ENCODE data around the gene STIMATE. TPM values are rescaled to one million over a fixed set of nuclear protein-coding genes. Genes with fewer than 3 reads are reported as not detected.

The STIMATE gene
- total and polyA plus RNA-seq, 2 experiments from 2014 or later = 9.3 to 10.3 TPM

DNA sequence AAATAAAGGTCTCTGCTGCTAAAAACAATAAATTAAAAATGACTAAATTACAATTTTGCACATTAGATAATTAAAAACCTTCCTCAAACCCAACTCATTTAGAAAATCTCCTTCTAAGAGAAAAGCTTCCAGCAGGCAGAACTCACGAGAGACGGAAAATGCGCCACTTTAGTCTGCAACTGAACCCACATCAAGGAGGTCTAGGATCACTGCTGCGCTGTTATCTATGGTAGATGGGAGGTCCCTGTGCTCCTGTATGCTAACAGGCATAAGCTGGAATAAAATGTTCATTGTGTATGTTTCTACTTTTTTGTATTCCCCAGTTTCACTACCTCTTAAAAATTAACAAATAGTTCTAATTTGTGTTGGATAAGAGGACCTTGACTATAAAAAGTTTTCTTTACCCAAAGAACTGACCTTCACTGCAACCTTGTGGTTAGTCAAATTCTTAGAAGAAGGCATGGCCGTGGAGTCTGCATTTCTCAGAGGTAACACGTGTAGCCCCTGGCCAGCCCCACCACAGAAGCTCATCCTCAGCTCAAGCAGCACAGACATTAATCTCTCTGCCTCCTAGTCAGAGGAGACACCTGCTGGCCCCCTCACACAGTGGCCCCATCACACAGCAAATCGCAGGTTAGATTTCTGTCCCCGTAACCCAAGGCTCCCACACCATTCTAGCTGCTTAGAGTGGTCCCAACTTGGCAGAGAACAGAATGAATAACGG, 22.3 kb downstream of the STIMATE start:
- H3K9me2 ChIP-seq (ENCODE audit: insufficient read depth) = no peaks in the 10 kb centered on the region
- TF ChIP-seq EZH2phosphoT487 (IDR thresholded peaks at IDR 0.05; ENCODE audit: insufficient read depth, low read depth) (no peak), EZH2 (IDR thresholded peaks at IDR 0.05; ENCODE audit: insufficient read depth, poor library complexity, severe bottlenecking) (no peak)
- H3K4me3 ChIP-seq = no peak overlapping the region
- H3K9ac ChIP-seq = no peak overlapping the region
- in situ Hi-C loops (cut with MboI) = no loop called here
- DNase-seq = no peak
- no peaks in the 10 kb centered on the region for H3K27me3 ChIP-seq (replicated peaks; ENCODE audit: insufficient read depth)
- H3K36me3 ChIP-seq (ENCODE audit: low read depth) = no peaks in the 10 kb centered on the region
- no peak overlapping the region for H3K4me2 ChIP-seq (ENCODE audit: unreplicated experiment)
- no peaks in the 10 kb centered on the region for H3K4me1 ChIP-seq (ENCODE audit: insufficient read depth)
- no peak overlapping the region for H2AFZ ChIP-seq
- H3K9me3 ChIP-seq (ENCODE audit: low read depth) = no peaks in the 10 kb centered on the region
- 92 to 93% methylated on average over 9 of the region's 9 CpGs for WGBS, 2 experiments (ENCODE audit: low coverage in 1 of 2, low lambda C conversion rate in 2 of 2, missing lambda C conversion rate in 2 of 2)
- no peak overlapping the region for H3K27ac ChIP-seq
- H3F3A ChIP-seq (ENCODE audit: insufficient read depth) = no peaks in the 10 kb centered on the region
- H4K20me1 ChIP-seq (ENCODE audit: insufficient read depth) = no peaks in the 10 kb centered on the region
- peaks cover 14% of the 10 kb centered on the region; the same call in 1 of the 2 replicates for H3K79me2 ChIP-seq (ENCODE audit: insufficient read depth)

DNA sequence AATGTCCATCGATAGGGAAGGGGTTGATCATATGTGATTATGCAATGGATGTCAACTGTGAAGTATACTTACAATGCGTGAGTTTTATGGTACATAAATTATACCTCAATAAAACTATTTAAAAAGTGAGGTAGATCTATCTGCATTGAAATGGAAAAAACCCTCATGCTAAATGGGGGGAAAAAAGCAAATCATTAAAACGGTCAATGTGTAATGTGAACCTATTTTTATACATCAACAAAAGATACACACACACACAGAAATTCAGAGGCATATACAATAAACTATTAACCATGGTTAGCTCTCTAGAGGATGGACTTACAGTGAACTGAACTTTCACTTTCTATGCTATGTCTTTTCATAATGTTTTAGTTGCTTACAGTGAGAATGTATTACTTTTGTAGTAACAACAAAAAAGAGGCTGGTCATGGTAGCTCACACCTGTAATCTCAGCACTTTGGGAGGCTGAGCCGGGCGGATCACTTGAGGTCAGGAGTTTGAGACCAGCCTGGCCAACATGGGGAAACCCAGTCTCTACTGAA, 23.1 kb downstream of the STIMATE start:
- no peak overlapping the region for H3K4me2 ChIP-seq (ENCODE audit: unreplicated experiment)
- TF ChIP-seq EZH2 (IDR thresholded peaks at IDR 0.05; ENCODE audit: insufficient read depth, poor library complexity, severe bottlenecking) (no peak), EZH2phosphoT487 (IDR thresholded peaks at IDR 0.05; ENCODE audit: insufficient read depth, low read depth) (no peak)
- H3K9me3 ChIP-seq (ENCODE audit: low read depth) = no peaks in the 10 kb centered on the region
- no peaks in the 10 kb centered on the region for H3K4me1 ChIP-seq (ENCODE audit: insufficient read depth)
- no peak overlapping the region for H3K4me3 ChIP-seq
- no peak overlapping the region for H2AFZ ChIP-seq
- H3K27me3 ChIP-seq (replicated peaks; ENCODE audit: insufficient read depth) = no peaks in the 10 kb centered on the region
- H3K9ac ChIP-seq = no peak overlapping the region
- H3K79me2 ChIP-seq (ENCODE audit: insufficient read depth) = peaks cover 14% of the 10 kb centered on the region; the same call in 1 of the 2 replicates
- no peaks in the 10 kb centered on the region for H4K20me1 ChIP-seq (ENCODE audit: insufficient read depth)
- no peaks in the 10 kb centered on the region for H3K36me3 ChIP-seq (ENCODE audit: low read depth)
- WGBS, 2 experiments (ENCODE audit: low coverage in 1 of 2, low lambda C conversion rate in 2 of 2, missing lambda C conversion rate in 2 of 2) = 97 to 98% methylated on average over 5 of the region's 5 CpGs
- DNase-seq = no peak
- in situ Hi-C loops (cut with MboI) = no loop called here
- no peaks in the 10 kb centered on the region for H3K9me2 ChIP-seq (ENCODE audit: insufficient read depth)
- H3F3A ChIP-seq (ENCODE audit: insufficient read depth) = no peaks in the 10 kb centered on the region
- H3K27ac ChIP-seq = no peak overlapping the region

DNA sequence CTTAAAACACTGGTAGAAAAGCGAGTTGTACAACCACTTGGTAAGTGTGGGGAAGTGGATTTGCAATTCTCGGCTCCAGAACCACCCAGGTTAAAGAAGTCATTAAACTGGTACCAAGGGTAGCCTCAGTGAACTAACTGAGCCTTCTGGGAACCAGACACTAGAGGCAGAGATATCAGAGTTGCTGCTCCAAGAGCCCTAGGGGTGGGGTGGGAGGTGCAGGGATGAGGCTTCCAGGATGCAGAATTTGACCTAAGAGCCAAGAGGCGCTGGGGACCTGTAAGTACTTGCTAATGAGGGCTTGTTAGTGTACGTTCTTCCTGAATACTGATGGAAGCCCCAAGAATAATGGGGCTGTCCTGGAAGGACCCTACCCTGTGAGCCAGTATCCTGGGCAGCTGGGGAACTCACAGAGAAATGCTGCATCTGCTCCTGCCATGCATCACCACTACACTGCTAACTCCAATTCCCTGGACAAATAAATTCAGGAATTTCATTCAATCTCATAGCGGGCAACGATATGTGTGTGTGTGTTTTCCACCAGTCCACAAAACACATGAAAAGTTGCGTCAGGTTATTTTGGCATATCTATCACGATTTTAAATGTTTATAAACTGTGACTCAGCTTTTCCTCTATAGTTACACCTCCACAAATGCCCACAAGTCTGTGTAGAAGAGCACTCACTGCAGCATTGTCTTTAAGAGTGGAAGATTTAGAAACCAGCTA, 23.8 kb downstream of the STIMATE start:
- no peaks in the 10 kb centered on the region for H3K36me3 ChIP-seq (ENCODE audit: low read depth)
- no peak overlapping the region for H3K4me2 ChIP-seq (ENCODE audit: unreplicated experiment)
- 86% methylated on average over 8 of the region's 8 CpGs for WGBS, 2 experiments (ENCODE audit: low coverage in 1 of 2, low lambda C conversion rate in 2 of 2, missing lambda C conversion rate in 2 of 2)
- no peaks in the 10 kb centered on the region for H4K20me1 ChIP-seq (ENCODE audit: insufficient read depth)
- peak; percentile 65 for DNase-seq
- H3K27me3 ChIP-seq (replicated peaks; ENCODE audit: insufficient read depth) = no peaks in the 10 kb centered on the region
- H3K9me3 ChIP-seq (ENCODE audit: low read depth) = no peaks in the 10 kb centered on the region
- TF ChIP-seq EZH2 (IDR thresholded peaks at IDR 0.05; ENCODE audit: insufficient read depth, poor library complexity, severe bottlenecking) (no peak), EZH2phosphoT487 (IDR thresholded peaks at IDR 0.05; ENCODE audit: insufficient read depth, low read depth) (no peak)
- no peaks in the 10 kb centered on the region for H3K9me2 ChIP-seq (ENCODE audit: insufficient read depth)
- H2AFZ ChIP-seq = no peak overlapping the region
- peaks cover 14% of the 10 kb centered on the region; the same call in 1 of the 2 replicates for H3K79me2 ChIP-seq (ENCODE audit: insufficient read depth)
- no peak overlapping the region for H3K4me3 ChIP-seq
- H3K27ac ChIP-seq = no peak overlapping the region
- in situ Hi-C loops (cut with MboI) = no loop called here
- no peaks in the 10 kb centered on the region for H3F3A ChIP-seq (ENCODE audit: insufficient read depth)
- no peaks in the 10 kb centered on the region for H3K4me1 ChIP-seq (ENCODE audit: insufficient read depth)
- no peak overlapping the region for H3K9ac ChIP-seq

DNA sequence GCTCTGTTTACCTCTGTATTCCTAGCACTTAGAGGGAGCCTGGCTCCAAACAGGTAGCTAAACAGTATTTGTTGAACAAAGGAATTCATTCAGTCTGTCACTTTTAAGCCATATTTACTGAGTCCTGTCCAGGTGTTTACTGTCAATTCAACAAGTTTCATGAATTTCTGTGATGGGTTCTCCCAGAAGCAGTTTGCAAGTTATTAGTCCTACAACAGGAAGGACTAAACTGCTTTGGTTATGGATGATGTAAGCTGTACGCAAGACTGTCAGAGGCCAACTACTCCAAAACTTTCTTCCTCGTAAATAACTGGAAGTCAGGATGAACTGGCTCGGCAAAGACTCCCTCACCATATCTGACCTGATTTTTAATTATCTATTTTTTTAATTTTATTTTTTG, 25.1 kb downstream of the STIMATE start:
- no peak for TF ChIP-seq EZH2phosphoT487 (IDR thresholded peaks at IDR 0.05; ENCODE audit: insufficient read depth, low read depth)
- TF ChIP-seq EZH2 (IDR thresholded peaks at IDR 0.05; ENCODE audit: insufficient read depth, poor library complexity, severe bottlenecking) = no peak
- Histone ChIP-seq H3K9ac (no peak overlapping the region), H3K27ac (no peak overlapping the region), H3K27me3 (replicated peaks; ENCODE audit: insufficient read depth) (no peaks in the 10 kb centered on the region), H3K4me1 (ENCODE audit: insufficient read depth) (no peaks in the 10 kb centered on the region), H3K79me2 (ENCODE audit: insufficient read depth) (peaks cover 14% of the 10 kb centered on the region; the same call in 1 of the 2 replicates), H3K4me2 (ENCODE audit: unreplicated experiment) (no peak overlapping the region), H4K20me1 (ENCODE audit: insufficient read depth) (no peaks in the 10 kb centered on the region), H2AFZ (no peak overlapping the region), H3K9me2 (ENCODE audit: insufficient read depth) (no peaks in the 10 kb centered on the region), H3F3A (ENCODE audit: insufficient read depth) (no peaks in the 10 kb centered on the region), H3K36me3 (ENCODE audit: low read depth) (no peaks in the 10 kb centered on the region), H3K9me3 (ENCODE audit: low read depth) (no peaks in the 10 kb centered on the region), H3K4me3 (no peak overlapping the region)
- WGBS, 2 experiments (ENCODE audit: low coverage in 1 of 2, low lambda C conversion rate in 2 of 2, missing lambda C conversion rate in 2 of 2) = 96 to 97% methylated on average over 3 of the region's 3 CpGs
- in situ Hi-C loops (cut with MboI) = no loop called here
- no peak for DNase-seq
